ENCODE results near the gene TRIM29. TPM values are rescaled to one million over a fixed set of nuclear protein-coding genes. Genes with fewer than 3 reads are reported as not detected.
A peak's percentile ranks its signal among the peaks of the same experiment; 100 is the strongest.

Gene TRIM29
- total RNA-seq, 1 donor from 2014 or later, result 0.11 TPM

- Histone ChIP-seq H3K4me2 (no peak overlapping the region), H3K27me3 (peaks cover 44% of the 10 kb centered on the region), H3K4me1 (peaks cover 20% of the 10 kb centered on the region), H3K9me3 (ENCODE audit: low read depth) (no peaks in the 10 kb centered on the region), H3K4me3 (no peak overlapping the region), H3F3A (ENCODE audit: low read depth) (peaks cover 8% of the 10 kb centered on the region), H3K9ac (no peak overlapping the region), H3K79me2 (ENCODE audit: low read depth) (no peaks in the 10 kb centered on the region), H3K27ac (no peak overlapping the region), H2AFZ (replicated peaks) (no peak overlapping the region), H4K20me1 (ENCODE audit: low read depth) (no peaks in the 10 kb centered on the region), H3K36me3 (no peaks in the 10 kb centered on the region)
- Mint-ChIP-seq H3K4me1 (peaks cover 18% of the 10 kb centered on the region), H3K9me3 (peaks cover 7% of the 10 kb centered on the region), H3K27ac (no peak overlapping the region), H3K27me3 (ENCODE audit: insufficient read depth, low read depth) (peaks cover 27% of the 10 kb centered on the region), H3K4me3 (no peak overlapping the region), H3K36me3 (peaks cover 2% of the 10 kb centered on the region)
- TF ChIP-seq CTCF (IDR thresholded peaks at IDR 0.05) (no peak), EZH2phosphoT487 (IDR thresholded peaks at IDR 0.05) (no peak), EZH2 (IDR thresholded peaks at IDR 0.05) (no peak)
- DNase-seq (ENCODE audit: low spot score), result no peak
These were observed 30.2 kb downstream of the TRIM29 start for GRCh38 chr11:120107692-120108091.

DNA sequence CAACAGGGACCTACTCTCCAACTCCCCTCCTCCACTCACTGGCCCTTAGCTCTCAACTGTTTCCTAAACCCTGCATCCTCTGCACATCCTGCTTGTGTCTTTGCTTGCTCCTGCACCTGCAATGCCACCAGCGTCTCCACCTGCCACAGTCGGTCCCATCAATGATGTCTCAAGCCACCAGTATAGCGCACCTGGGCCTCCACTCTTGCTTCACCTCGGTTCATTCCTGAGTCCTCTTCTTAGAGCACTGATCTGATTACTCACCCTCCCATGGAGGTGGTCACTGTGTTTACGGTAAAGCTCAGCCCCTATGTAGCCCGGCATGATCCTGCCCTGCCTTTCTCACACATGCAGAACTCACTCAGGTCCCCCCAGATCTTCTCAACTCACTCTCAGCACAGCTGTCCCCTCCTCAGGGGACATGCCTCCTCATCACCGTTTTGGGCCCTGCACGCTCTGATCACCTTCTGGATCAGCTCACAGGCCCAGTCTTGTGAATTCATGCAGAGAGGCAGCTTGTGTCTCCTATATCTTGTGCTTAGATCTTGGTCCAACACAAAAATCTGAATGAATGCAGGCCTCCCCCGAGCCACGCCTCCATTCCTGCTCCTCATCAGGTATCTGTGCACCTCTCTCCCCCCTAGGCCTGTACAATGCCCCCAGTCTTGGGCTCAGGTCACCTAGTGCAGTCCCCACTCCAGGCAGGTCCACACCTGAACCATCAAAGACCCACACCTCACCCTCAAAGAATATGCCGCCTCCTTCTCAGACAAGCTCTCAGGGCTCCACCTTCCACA, 31.4 kb downstream of the TRIM29 start:
- Histone ChIP-seq H3K79me2 (ENCODE audit: low read depth) (no peaks in the 10 kb centered on the region), H4K20me1 (ENCODE audit: low read depth) (no peaks in the 10 kb centered on the region), H2AFZ (replicated peaks) (no peak overlapping the region), H3F3A (ENCODE audit: low read depth) (peaks cover 8% of the 10 kb centered on the region), H3K4me2 (no peak overlapping the region), H3K9me3 (ENCODE audit: low read depth) (no peaks in the 10 kb centered on the region), H3K4me3 (no peak overlapping the region), H3K4me1 (peaks cover 23% of the 10 kb centered on the region), H3K27ac (no peak overlapping the region), H3K36me3 (no peaks in the 10 kb centered on the region), H3K9ac (no peak overlapping the region), H3K27me3 (peaks cover 54% of the 10 kb centered on the region)
- Mint-ChIP-seq H3K4me1 (peaks cover 25% of the 10 kb centered on the region), H3K4me3 (peak overlapping the region; percentile 15), H3K27me3 (ENCODE audit: insufficient read depth, low read depth) (peaks cover 24% of the 10 kb centered on the region), H3K27ac (no peak overlapping the region), H3K9me3 (peaks cover 7% of the 10 kb centered on the region), H3K36me3 (peaks cover 2% of the 10 kb centered on the region)
- TF ChIP-seq EZH2phosphoT487 (IDR thresholded peaks at IDR 0.05) (no peak), CTCF (IDR thresholded peaks at IDR 0.05) (no peak), EZH2 (IDR thresholded peaks at IDR 0.05) (no peak)
- no peak for DNase-seq (ENCODE audit: low spot score)

DNA sequence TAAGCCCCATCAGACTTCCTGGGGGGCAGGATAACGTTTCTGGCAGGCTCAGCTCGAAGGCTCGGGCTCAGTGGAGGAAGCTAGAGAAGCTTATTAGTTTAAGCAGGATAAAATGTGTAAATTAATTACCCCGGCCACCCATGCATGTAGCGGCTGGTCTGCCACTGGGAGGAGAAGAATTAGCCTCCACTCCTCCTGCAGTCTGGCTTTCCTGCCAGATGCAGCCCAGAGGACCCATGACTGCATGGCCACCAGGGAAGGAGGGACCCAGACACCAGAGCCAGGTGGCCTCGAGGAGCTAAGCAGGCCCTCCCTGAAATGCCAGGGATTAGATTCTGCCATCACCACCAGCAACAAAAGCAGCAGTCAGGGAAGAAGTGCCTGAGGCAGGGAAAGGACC, 32.3 kb downstream of the TRIM29 start:
- no peaks in the 10 kb centered on the region for H3K9me3 ChIP-seq (ENCODE audit: low read depth)
- no peaks in the 10 kb centered on the region for H3K79me2 ChIP-seq (ENCODE audit: low read depth)
- no peak overlapping the region for H2AFZ ChIP-seq (replicated peaks)
- H3K36me3 Mint-ChIP-seq, result peaks cover 2% of the 10 kb centered on the region
- H3K4me3 ChIP-seq, result no peak overlapping the region
- H3K4me2 ChIP-seq, result no peak overlapping the region
- H3K9me3 Mint-ChIP-seq, result peaks cover 6% of the 10 kb centered on the region
- peaks cover 59% of the 10 kb centered on the region for H3K27me3 ChIP-seq
- peaks cover 21% of the 10 kb centered on the region for H3K27me3 Mint-ChIP-seq (ENCODE audit: insufficient read depth, low read depth)
- no peak for DNase-seq (ENCODE audit: low spot score)
- no peaks in the 10 kb centered on the region for H3K36me3 ChIP-seq
- H4K20me1 ChIP-seq (ENCODE audit: low read depth), result no peaks in the 10 kb centered on the region
- H3K4me1 Mint-ChIP-seq, result peaks cover 25% of the 10 kb centered on the region
- peaks cover 23% of the 10 kb centered on the region for H3K4me1 ChIP-seq
- no peak overlapping the region for H3K27ac ChIP-seq
- no peak overlapping the region for H3K27ac Mint-ChIP-seq
- no peak overlapping the region for H3K4me3 Mint-ChIP-seq
- H3K9ac ChIP-seq, result no peak overlapping the region
- peaks cover 8% of the 10 kb centered on the region for H3F3A ChIP-seq (ENCODE audit: low read depth)
- TF ChIP-seq CTCF (IDR thresholded peaks at IDR 0.05), result no peak
- TF ChIP-seq EZH2 (IDR thresholded peaks at IDR 0.05), result no peak
- TF ChIP-seq EZH2phosphoT487 (IDR thresholded peaks at IDR 0.05), result no peak

Measured in neural progenitor cell (in vitro differentiated cells).